ENCODE data around the gene ZNF749.

DNA sequence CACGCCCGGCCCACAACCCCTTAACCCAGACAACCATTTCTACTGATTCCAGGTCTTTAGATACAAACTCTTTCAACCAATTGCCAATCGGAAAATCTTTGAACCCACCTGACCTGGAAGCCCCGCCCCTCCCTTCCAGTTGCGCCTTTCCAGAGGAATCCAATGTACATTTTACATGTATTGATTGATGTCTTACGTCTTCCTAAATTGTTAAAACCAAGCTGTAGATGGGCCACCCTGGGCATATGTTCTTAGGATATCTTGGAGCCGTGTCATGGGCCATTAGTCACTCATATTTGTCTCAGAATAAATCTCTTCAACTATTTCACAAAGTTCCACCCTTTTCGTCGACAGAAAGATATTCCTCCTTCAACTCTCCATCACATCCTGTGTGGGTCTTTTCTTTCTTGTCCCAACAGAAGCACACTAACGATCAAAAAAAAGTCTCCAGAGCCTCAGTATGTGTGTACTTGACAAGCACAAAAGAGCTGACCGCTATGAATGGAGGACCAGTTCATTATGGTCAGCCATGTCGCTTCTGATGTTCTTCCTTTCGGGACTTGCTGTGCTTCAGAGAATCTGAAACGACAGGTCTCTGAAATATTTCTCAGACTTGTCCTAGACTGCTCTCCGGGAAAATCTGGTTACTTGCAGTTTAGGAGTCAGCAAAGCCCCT lies 601 bp upstream of the ZNF749 start:
- TF ChIP-seq EZH2 (IDR thresholded peaks at IDR 0.05; ENCODE audit: borderline replicate concordance), result no peak
- no peak for TF ChIP-seq CTCF (IDR thresholded peaks at IDR 0.05; ENCODE audit: poor library complexity)
- TF ChIP-seq EZH2phosphoT487 (IDR thresholded peaks at IDR 0.05; ENCODE audit: low read depth, severe bottlenecking, unreplicated experiment), result no peak
